Measurements from ENCODE around the gene MATCAP1. TPM values are rescaled to one million over a fixed set of nuclear protein-coding genes. Genes with fewer than 3 reads are reported as not detected.

The MATCAP1 gene
- total and polyA plus RNA-seq, 2 of the 13 experiments (the other 11 are each of a cell fraction or from before 2014, with no cell fraction given): 11.2 to 24.5 TPM

GRCh38 chr16:67149276-67150046 lies 34.3 kb downstream of the MATCAP1 start:
- Histone ChIP-seq H3K4me3 (replicated peaks in 1 of 3; ENCODE audit: insufficient read depth in 1 of 3, low read depth in 2 of 3, low read length in 3 of 3) (no peak overlapping the region), H3K9me3 (ENCODE audit: low read length) (no peaks in the 10 kb centered on the region), H3K9ac (ENCODE audit: insufficient read depth, low read depth, low read length) (no peak overlapping the region), H3K79me2 (ENCODE audit: insufficient read depth, low read length) (no peaks in the 10 kb centered on the region), H3K27ac (ENCODE audit: extremely low read length, insufficient read depth, low read length) (no peak overlapping the region), H3K4me2 (ENCODE audit: low read depth, low read length) (no peak overlapping the region), H4K20me1 (ENCODE audit: insufficient read depth, low read length) (peaks cover 9% of the 10 kb centered on the region; the same call in 1 of the 2 replicates), H3K4me1 (ENCODE audit: insufficient read depth, low read length) (peaks cover 18% of the 10 kb centered on the region), H2AFZ (ENCODE audit: low read length) (no peak overlapping the region), H3K36me3 (replicated peaks in 1 of 2; ENCODE audit: control insufficient read depth in 1 of 2, insufficient read depth in 2 of 2, low read length in 2 of 2) (peaks cover 31 to 47% of the 10 kb centered on the region in 2 experiments), H3K27me3 (ENCODE audit: control insufficient read depth in 1 of 2, insufficient read depth in 2 of 2, low read length in 2 of 2) (no peaks in the 10 kb centered on the region; a peak in 1 of 5 replicates)
- DNase-seq (ENCODE audit: low spot score): no peak
- intact Hi-C loops (cut with micrococcal nuclease; ENCODE audit: unreplicated experiment): loop anchor here (10.0 kb wide), 1 partner anchor 255 kb away; no protein-coding TSS in a partner anchor
- in situ Hi-C loops (cut with HindIII; ENCODE audit: extremely low pct_ligation_motif_present, low pct_unique_long_range_greater_than_20kb): no loop called here
- ChIA-PET CTCF (ENCODE audit: low intra/inter-chr PET ratio, low total read pairs) (no interaction called here), POLR2A (interaction anchor here (0.5 to 4.1 kb wide), 5 partner anchors 8 to 132 kb away, joined by 3 to 19 read pairs (median 13); partner anchors contain the start of genes FBXL8 and TRADD)
- WGBS (ENCODE audit: low lambda C conversion rate): 97% methylated on average over 77 of the region's 77 CpGs
- FAIRE-seq: no peak
- ATAC-seq: no peak
- no TSS peak for BruUV-seq (replicated peaks)
- no peak for TF ChIP-seq KDM5A (IDR thresholded peaks at IDR 0.05; ENCODE audit: borderline replicate concordance, low read length)
- TF ChIP-seq, protein P1, sequence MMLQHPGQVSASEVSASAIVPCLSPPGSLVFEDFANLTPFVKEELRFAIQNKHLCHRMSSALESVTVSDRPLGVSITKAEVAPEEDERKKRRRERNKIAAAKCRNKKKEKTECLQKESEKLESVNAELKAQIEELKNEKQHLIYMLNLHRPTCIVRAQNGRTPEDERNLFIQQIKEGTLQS (CRISPR knock-in tag; IDR thresholded peaks at IDR 0.05): no peak
- TF ChIP-seq CEBPG (CRISPR knock-in tag; IDR thresholded peaks at IDR 0.05): no peak
- no peak for TF ChIP-seq KLF16 (CRISPR knock-in tag; IDR thresholded peaks at IDR 0.05)
- 0 out of 2 replicates have a peak, but pooled peaks have one; percentile 32 for TF ChIP-seq THAP9 (CRISPR knock-in tag; IDR thresholded peaks at IDR 0.05; ENCODE audit: borderline replicate concordance)
- TF ChIP-seq RAD21 (CRISPR knock-in tag; IDR thresholded peaks at IDR 0.05): 0 out of 2 replicates have a peak, but pooled peaks have one; percentile 3
- TF ChIP-seq ZC3H13 (CRISPR knock-in tag; IDR thresholded peaks at IDR 0.05): no peak; the same call in none of the 2 replicates
- no peak for TF ChIP-seq FOSL2 (CRISPR knock-in tag; IDR thresholded peaks at IDR 0.05)
- no peak for TF ChIP-seq IRX3 (CRISPR knock-in tag; IDR thresholded peaks at IDR 0.05; ENCODE audit: borderline replicate concordance, low read depth)
- no peak for TF ChIP-seq RFXANK (CRISPR knock-in tag; IDR thresholded peaks at IDR 0.05)
- no peak for TF ChIP-seq MNT (IDR thresholded peaks at IDR 0.05)
- peak; percentile 43; the same call in 1 of the 2 replicates for TF ChIP-seq ZNF607 (CRISPR knock-in tag; IDR thresholded peaks at IDR 0.05; ENCODE audit: borderline replicate concordance)
- TF ChIP-seq ZNF768 (CRISPR knock-in tag; IDR thresholded peaks at IDR 0.05): no peak
- TF ChIP-seq, protein P2, sequence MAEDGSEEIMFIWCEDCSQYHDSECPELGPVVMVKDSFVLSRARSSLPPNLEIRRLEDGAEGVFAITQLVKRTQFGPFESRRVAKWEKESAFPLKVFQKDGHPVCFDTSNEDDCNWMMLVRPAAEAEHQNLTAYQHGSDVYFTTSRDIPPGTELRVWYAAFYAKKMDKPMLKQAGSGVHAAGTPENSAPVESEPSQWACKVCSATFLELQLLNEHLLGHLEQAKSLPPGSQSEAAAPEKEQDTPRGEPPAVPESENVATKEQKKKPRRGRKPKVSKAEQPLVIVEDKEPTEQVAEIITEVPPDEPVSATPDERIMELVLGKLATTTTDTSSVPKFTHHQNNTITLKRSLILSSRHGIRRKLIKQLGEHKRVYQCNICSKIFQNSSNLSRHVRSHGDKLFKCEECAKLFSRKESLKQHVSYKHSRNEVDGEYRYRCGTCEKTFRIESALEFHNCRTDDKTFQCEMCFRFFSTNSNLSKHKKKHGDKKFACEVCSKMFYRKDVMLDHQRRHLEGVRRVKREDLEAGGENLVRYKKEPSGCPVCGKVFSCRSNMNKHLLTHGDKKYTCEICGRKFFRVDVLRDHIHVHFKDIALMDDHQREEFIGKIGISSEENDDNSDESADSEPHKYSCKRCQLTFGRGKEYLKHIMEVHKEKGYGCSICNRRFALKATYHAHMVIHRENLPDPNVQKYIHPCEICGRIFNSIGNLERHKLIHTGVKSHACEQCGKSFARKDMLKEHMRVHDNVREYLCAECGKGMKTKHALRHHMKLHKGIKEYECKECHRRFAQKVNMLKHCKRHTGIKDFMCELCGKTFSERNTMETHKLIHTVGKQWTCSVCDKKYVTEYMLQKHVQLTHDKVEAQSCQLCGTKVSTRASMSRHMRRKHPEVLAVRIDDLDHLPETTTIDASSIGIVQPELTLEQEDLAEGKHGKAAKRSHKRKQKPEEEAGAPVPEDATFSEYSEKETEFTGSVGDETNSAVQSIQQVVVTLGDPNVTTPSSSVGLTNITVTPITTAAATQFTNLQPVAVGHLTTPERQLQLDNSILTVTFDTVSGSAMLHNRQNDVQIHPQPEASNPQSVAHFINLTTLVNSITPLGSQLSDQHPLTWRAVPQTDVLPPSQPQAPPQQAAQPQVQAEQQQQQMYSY (CRISPR knock-in tag; IDR thresholded peaks at IDR 0.05): no peak

Measured in HepG2 (cell line).